Forelimb muscle (tissue), 1 donor: ENCODE data around the gene VANGL2. TPM values are rescaled to one million over a fixed set of nuclear protein-coding genes. Genes with fewer than 3 reads are reported as not detected.
"Not testable (repeated sequence)": the region's sequence is repeated elsewhere in the genome, so short reads cannot be mapped to it uniquely, and the experiment has no call there.

ENCODE experiments used
- DNase-seq: peaks from one replicate; pipeline ENCODE4 v3.0.0-alpha.2; 2013; ENCODE audit warnings: low read depth
- polyA plus RNA-seq: library from polyadenylated mRNA; unstranded; fragments of 120-200 nt; gene quantifications from one replicate; pipeline ENCODE4 v1.2.1, GENCODE V29; 2013; ENCODE audit not compliant: insufficient read length

The VANGL2 gene
- polyA plus RNA-seq, 1 donor, result 8.6 TPM

DNA sequence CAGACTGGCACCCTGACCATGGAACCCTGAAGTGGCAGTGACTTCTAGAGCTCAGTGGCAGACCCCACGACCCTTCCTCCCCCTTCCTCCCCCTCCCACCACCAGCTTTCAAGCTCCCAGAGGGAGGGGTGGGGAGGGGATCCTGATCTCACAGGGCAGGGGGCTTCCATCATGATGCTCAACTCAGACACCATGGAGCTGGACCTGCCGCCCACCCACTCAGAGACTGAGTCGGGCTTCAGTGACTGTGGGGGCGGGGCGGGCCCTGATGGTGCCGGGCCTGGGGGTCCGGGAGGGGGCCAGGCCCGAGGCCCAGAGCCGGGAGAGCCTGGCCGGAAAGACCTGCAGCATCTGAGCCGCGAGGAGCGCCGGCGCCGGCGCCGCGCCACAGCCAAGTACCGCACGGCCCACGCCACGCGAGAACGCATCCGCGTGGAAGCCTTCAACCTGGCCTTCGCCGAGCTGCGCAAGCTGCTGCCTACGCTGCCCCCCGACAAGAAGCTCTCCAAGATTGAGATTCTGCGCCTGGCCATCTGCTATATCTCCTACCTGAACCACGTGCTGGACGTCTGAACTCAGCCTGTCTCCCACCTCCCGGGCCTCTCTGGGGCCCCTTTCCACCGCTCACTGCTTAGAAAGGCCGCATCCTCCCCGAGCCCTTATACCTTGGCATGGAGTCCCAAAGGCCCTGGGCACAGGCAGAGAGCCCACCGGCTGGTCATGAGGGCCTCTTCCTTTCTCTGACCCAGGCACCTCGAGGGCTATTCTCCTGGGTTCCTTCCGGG is 29.6 kb upstream of the VANGL2 start:
- no peak for DNase-seq

DNA sequence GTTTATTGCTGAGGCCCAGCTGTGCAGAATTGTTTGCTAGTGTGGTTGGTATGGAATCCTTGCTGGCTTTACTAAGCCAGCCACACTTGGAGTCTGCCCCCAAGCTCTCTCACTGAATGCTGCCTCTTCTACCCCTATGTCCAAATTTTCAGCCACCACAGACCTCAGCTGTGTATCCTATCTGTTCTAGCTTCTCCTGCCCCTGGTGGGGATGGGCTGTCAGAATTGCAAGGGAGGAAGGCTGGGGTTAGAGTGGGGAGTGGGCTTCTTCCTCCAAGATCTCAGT is 29.1 kb upstream of the VANGL2 start:
- DNase-seq, result no peak

- DNase-seq, result no peak
Measured at GRCh38 chr1:160371756-160372155, 28.6 kb upstream of the VANGL2 start.

DNA sequence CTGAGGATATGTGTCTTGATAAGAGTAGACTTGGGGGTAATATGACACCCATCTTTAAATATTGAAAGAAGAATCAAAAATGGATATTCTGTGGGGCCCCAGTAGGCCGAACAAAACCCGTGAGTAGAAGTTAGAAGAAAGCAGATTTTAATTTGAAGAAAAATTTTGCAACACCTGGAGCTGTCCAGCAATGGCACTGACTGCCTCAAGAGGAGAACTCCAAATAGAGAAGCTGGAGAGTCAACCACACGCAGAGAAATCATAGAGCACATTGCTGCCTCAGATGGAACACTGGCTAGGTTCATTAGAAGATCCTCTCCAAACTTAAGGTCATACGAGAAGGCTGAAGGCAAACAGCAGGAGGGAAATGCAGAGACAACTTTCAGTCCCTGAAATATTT is 26.7 kb upstream of the VANGL2 start:
- DNase-seq, result no peak

DNA sequence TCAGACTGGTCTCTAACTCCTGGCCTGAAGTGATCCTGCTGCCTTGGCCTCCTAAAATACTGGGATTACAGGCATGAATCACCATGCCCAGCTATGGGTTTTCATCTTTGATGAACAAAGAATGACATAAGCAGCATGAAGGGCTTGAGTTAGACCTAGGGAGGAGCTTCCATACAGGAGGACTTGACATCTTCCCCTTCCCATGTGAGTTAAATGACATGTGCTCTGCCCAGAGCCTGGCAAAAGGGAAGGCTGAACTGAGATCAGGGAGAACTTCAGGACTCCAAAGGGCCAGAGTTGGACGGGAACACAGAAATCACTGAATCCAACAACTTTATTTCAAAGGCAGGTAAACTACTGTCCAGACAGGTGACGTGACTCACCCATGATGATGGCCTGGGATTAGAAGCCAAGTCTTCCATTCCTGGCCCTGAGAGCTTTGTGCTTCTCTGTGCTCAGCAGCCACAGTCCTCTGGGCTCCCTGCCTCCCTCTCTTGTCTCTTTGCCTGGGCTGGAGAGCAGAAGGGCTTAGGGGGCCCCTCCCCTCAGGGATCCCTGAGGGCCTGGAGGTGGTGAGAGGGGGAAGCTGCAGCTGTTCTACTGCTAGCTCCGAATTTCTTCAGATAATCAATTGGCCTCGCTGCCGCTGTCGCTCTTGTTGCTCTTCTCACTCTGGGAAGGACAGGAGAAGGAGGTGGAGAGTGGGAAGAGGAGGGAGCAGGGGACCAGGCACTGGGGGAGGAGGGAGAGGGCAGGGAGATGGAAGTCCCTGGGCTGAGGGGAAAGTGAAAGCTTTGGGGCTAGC is 25.9 kb upstream of the VANGL2 start:
- DNase-seq, result no peak

DNA sequence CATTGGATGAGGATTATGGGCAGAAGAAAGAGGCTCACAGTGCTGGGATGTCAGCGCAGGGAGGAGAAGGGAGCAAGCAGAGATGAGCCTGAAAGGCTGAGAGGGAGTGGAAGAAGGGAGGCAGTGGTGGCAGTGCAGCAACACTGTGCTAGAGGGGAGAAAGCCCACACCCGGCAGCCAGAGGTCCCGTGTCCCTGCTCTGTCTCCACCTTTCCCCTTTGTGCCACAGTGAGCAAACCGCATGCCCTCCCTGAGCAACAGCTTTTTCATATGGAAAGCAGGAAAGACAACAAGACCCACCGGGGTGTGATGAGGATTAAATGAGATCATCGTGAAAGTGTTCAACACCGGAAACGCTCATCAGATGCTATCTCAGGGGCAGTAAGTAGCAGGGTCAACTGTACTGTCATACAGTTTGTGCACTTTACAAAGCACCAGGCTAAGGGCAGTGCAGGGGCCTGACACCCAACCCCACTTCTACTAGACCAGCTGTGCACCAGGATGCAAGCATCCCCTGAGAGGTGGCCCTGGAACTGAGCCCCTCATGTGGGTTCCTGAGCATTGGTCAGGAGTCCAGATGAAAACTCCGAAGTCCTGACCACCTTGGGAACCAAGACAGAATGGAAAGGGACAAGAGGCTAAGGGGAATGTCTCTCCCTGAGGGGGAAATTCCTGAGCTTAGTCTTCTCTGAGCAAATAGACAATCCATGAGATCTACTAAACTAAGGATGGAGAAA is 24.4 kb upstream of the VANGL2 start:
- DNase-seq, result no peak

DNA sequence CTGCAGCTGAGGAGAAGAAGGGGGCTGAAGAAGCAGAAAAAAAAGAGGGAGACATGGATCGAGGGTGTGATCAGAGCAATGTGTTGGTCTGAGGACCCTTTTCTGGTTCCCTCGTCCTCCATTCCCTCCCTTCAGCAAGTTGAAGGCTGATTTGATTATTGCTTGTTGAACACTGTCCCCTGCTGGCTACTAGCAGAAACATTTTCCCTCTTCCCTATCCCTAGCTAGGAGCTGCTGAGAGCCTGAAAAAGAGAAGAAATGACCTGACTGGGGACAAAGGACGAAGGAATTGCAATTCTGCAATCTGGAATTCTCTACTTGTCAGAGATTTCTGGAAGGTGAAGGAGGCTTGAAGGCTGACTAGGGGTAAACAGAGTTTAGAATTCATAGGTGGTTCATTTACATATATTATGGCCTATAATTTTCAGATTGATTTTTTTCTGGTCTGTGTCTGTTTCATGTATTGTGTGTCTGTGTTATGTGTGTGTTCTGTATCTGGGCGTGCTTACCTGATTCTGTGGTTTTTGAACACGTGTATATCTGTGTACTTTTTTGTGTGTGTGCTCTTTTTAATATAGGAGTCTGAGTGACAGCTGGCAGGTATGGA is 23.7 kb upstream of the VANGL2 start:
- peak; percentile 50 for DNase-seq

- DNase-seq, result no peak
Measured at GRCh38 chr1:160377585-160378206, 22.7 kb upstream of the VANGL2 start.

GRCh38 chr1:160384812-160385211 is 15.6 kb upstream of the VANGL2 start:
- DNase-seq, result not testable (repeated sequence)

- not testable (repeated sequence) for DNase-seq
Measured at GRCh38 chr1:160388406-160388805, 12.0 kb upstream of the VANGL2 start.

- no peak for DNase-seq
Measured at GRCh38 chr1:160394673-160395072, 5.7 kb upstream of the VANGL2 start.

- no peak for DNase-seq
Measured at GRCh38 chr1:160397651-160398050, 2.7 kb upstream of the VANGL2 start.

DNA sequence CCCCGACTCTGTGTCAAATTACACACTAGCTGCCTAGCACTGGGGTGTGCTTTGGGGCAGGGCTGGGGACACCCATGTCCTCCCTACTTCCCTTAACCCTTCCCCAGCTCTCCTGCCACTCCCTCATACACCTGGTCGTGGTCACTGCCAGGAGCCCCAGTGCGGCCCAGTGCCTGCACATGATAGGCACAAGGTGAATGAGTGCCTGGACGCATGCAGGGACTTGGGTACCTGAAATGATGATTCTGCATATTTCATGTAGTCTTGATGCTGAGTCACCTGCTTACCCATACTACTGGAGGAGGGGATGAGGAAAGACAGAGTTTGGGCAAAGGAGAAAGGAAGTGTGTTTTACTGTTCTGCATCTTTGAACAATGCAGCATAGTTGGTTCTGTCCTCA is 1.5 kb upstream of the VANGL2 start:
- DNase-seq, result no peak

DNA sequence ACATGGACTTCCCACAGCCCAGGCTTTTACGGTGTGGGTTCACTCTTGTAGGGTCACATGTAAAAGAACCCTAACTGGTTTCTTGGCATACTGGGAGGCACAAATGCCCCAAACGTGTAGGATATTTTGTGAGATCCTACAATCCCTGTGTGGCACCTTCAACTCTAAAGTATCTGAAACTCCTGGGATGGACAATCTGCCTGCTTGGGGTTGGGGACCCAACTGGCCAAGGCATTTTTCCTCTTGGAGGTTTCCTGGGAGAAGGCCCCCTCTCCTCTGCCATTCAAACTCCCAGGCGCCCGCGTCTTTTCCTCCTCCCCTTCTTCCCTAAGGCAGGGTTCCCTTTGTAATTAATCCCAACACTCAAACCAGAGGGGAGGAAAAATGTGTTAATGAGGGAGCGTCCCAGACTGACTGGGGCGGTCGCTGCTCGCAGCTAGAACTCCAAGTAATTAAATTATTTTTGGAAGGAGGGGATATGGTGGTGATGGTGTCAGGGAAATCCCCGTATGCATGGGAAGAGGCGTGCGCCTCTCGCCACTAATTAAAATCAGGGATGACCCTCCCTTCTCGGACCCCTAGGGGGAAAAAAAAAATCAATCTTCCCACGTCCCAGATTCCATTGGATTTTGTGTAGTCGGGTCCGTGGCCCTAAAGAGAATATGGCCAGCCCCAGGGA is 681 bp upstream of the VANGL2 start:
- DNase-seq, result no peak

DNA sequence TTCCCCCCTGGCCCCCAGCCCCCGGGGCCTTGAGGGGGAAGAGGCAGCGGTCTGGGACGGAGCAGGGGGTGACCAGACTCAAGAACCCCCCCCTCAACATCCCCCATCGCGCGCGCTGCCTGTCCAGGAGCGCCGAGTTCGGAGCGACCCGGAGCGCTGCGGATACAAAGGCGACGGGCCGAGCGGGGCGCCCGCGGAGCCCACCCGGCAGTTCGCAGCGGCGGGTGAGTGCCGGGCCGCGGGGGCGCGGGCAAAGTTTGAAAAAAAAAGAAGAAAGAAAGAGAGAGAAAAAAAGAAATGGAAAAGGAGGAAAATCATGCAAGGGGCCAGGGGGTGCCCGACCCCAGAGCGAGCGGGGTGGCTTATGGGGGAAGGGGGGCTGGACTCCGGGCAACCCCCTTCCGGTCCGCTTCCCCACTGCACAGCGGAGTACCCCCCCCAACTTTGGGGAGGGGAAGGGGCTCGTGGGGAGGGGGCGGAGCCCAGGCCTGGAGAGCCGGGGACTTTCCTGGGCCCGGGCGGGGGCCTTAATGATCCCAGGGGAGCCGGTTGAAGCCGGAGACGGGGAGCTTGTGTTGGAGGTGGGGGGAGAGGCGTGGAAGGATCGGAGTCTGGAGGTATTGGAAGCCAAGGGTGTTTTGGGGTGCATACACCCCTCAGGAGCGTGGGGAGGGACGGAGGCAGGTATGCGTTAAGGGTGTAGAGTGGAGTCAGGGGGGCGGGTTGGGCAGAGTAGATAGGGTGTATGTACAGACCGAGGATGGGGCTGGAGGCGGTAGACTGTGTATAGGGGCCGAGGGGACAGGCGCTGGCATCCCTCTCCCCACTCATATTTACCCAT is 502 bp downstream of the VANGL2 start:
- DNase-seq, result no peak

DNA sequence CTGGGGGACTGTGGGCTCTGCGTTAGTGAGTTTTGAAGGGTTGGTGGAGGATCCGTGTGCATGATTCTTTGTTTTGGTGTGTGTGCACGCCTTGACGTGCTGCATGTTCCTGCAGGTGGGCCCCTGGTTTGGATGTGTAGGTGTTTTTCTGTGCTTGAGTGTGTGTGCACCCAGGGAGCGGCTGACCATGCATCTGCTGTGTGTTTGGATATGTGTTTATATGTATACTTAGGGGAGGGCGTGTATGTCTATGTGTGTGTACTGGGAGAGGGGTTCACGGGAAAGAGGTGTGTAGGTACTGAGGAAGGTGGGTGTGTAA is 1.1 kb downstream of the VANGL2 start:
- no peak for DNase-seq

GRCh38 chr1:160402001-160402795 is 1.8 kb downstream of the VANGL2 start:
- no peak for DNase-seq

GRCh38 chr1:160403244-160403643 is 2.9 kb downstream of the VANGL2 start:
- no peak for DNase-seq

- no peak for DNase-seq
Measured at GRCh38 chr1:160404094-160404493, 3.7 kb downstream of the VANGL2 start.
